ENCODE measurements around the gene PNMA8A. TPM values are rescaled to one million over a fixed set of nuclear protein-coding genes. Genes with fewer than 3 reads are reported as not detected.

The PNMA8A gene
- total and polyA plus RNA-seq, 2 donors (not counting 1 experiment from before 2014, with no cell fraction given) = not detected

- no peaks in the 10 kb centered on the region for H3K4me1 Mint-ChIP-seq
- intact Hi-C loops (cut with micrococcal nuclease) = no loop called here
- ChIA-PET POLR2A (no interaction called here), CTCF (no interaction called here)
- no peak overlapping the region for H3K4me2 ChIP-seq (replicated peaks; ENCODE audit: low read depth, low read length, poor library complexity, severe bottlenecking)
- H3K4me3 Mint-ChIP-seq = no peak overlapping the region
- DNase-seq = no peak
- no peak overlapping the region for H3K27ac ChIP-seq (ENCODE audit: low read length in 2 of 2)
- H3K27me3 Mint-ChIP-seq = peaks cover 28% of the 10 kb centered on the region
- peaks cover 0 to 6% (median 4%) of the 10 kb centered on the region in 3 donors for H3K9me3 ChIP-seq (ENCODE audit: control extremely low read depth in 1 of 3, control insufficient read depth in 2 of 3, insufficient read depth in 1 of 3, low read length in 2 of 3)
- H2AFZ ChIP-seq (ENCODE audit: insufficient read depth, low read depth, low read length, poor library complexity, severe bottlenecking) = no peak overlapping the region
- H3K36me3 ChIP-seq (replicated peaks in 1 of 2; ENCODE audit: control extremely low read depth in 1 of 2, control insufficient read depth in 1 of 2, extremely low read depth in 1 of 2, insufficient read depth in 2 of 2, low read length in 1 of 2) = no peaks in the 10 kb centered on the region
- no peaks in the 10 kb centered on the region for H3K4me1 ChIP-seq (ENCODE audit: control insufficient read depth in 2 of 2, insufficient read depth in 2 of 2, low read length in 2 of 2)
- H3K79me2 ChIP-seq (ENCODE audit: control insufficient read depth, insufficient read depth, low read length) = no peaks in the 10 kb centered on the region
- H3K27me3 ChIP-seq (replicated peaks in 1 of 4; ENCODE audit: control extremely low read depth in 1 of 4, control insufficient read depth in 3 of 4, insufficient read depth in 4 of 4, low read length in 3 of 4) = peaks cover 0 to 7% (median 0%) of the 10 kb centered on the region in 4 experiments
- TF ChIP-seq CTCF (IDR thresholded peaks at IDR 0.05) = no peak
- TF ChIP-seq EZH2 (IDR thresholded peaks at IDR 0.05; ENCODE audit: borderline replicate concordance, insufficient read depth, low read depth, low read length, poor library complexity, severe bottlenecking) = no peak
- H3K4me3 ChIP-seq (ENCODE audit: control extremely low read depth in 1 of 5, extremely low read depth in 1 of 5, insufficient read depth in 1 of 5, low read depth in 2 of 5, low read length in 4 of 5) = no peak overlapping the region
- no peak overlapping the region for H3K9ac ChIP-seq (ENCODE audit: low read length)
- 56% methylated on average over 5 of the region's 5 CpGs for WGBS (ENCODE audit: insufficient coverage)
- peaks cover 7% of the 10 kb centered on the region for H3K9me3 Mint-ChIP-seq (ENCODE audit: insufficient read depth)
- ATAC-seq (ENCODE audit: low read depth) = no peak
- no peaks in the 10 kb centered on the region for H4K20me1 ChIP-seq (ENCODE audit: control insufficient read depth, insufficient read depth, low read length, poor library complexity, severe bottlenecking)
- H3K27ac Mint-ChIP-seq = no peak overlapping the region
Measured at GRCh38 chr19:46447824-46448223, 23.5 kb downstream of the PNMA8A start.

GRCh38 chr19:46447006-46447405 is 24.4 kb downstream of the PNMA8A start:
- intact Hi-C loops (cut with micrococcal nuclease) = no loop called here
- peaks cover 0 to 7% (median 0%) of the 10 kb centered on the region in 4 experiments for H3K27me3 ChIP-seq (replicated peaks in 1 of 4; ENCODE audit: control extremely low read depth in 1 of 4, control insufficient read depth in 3 of 4, insufficient read depth in 4 of 4, low read length in 3 of 4)
- no peak overlapping the region for H3K9ac ChIP-seq (ENCODE audit: low read length)
- no peaks in the 10 kb centered on the region for H4K20me1 ChIP-seq (ENCODE audit: control insufficient read depth, insufficient read depth, low read length, poor library complexity, severe bottlenecking)
- H3K4me3 ChIP-seq (ENCODE audit: control extremely low read depth in 1 of 5, extremely low read depth in 1 of 5, insufficient read depth in 1 of 5, low read depth in 2 of 5, low read length in 4 of 5) = no peak overlapping the region
- ATAC-seq (ENCODE audit: low read depth) (no peak), DNase-seq (no peak)
- H3K9me3 ChIP-seq (ENCODE audit: control extremely low read depth in 1 of 3, control insufficient read depth in 2 of 3, insufficient read depth in 1 of 3, low read length in 2 of 3) = peaks cover 0 to 6% (median 4%) of the 10 kb centered on the region in 3 donors
- no peak overlapping the region for H2AFZ ChIP-seq (ENCODE audit: insufficient read depth, low read depth, low read length, poor library complexity, severe bottlenecking)
- ChIA-PET CTCF (no interaction called here), POLR2A (no interaction called here)
- H3K4me1 Mint-ChIP-seq = no peaks in the 10 kb centered on the region
- no peaks in the 10 kb centered on the region for H3K36me3 ChIP-seq (replicated peaks in 1 of 2; ENCODE audit: control extremely low read depth in 1 of 2, control insufficient read depth in 1 of 2, extremely low read depth in 1 of 2, insufficient read depth in 2 of 2, low read length in 1 of 2)
- H3K4me2 ChIP-seq (replicated peaks; ENCODE audit: low read depth, low read length, poor library complexity, severe bottlenecking) = no peak overlapping the region
- no peak overlapping the region for H3K4me3 Mint-ChIP-seq
- no peak for TF ChIP-seq EZH2 (IDR thresholded peaks at IDR 0.05; ENCODE audit: borderline replicate concordance, insufficient read depth, low read depth, low read length, poor library complexity, severe bottlenecking)
- TF ChIP-seq CTCF (IDR thresholded peaks at IDR 0.05) = no peak
- H3K4me1 ChIP-seq (ENCODE audit: control insufficient read depth in 2 of 2, insufficient read depth in 2 of 2, low read length in 2 of 2) = no peaks in the 10 kb centered on the region
- peaks cover 7% of the 10 kb centered on the region for H3K9me3 Mint-ChIP-seq (ENCODE audit: insufficient read depth)
- H3K27ac ChIP-seq (ENCODE audit: low read length in 2 of 2) = no peak overlapping the region
- no peaks in the 10 kb centered on the region for H3K79me2 ChIP-seq (ENCODE audit: control insufficient read depth, insufficient read depth, low read length)
- no CpG with 5 or more reads among the region's 3 CpGs for WGBS (ENCODE audit: insufficient coverage)
- peaks cover 23% of the 10 kb centered on the region for H3K27me3 Mint-ChIP-seq
- H3K27ac Mint-ChIP-seq = no peak overlapping the region

Measured in B cell (primary cell).